ENCODE results near the gene C17orf67.

Gene C17orf67

GRCh38 chr17:56801459-56802178, 32.1 kb downstream of the C17orf67 start:
- no peaks in the 10 kb centered on the region for H3K79me2 ChIP-seq (ENCODE audit: insufficient read depth, low read length)
- H3K36me3 ChIP-seq (ENCODE audit: low read length) = no peaks in the 10 kb centered on the region

GRCh38 chr17:56798916-56799315, 34.8 kb downstream of the C17orf67 start:
- no peaks in the 10 kb centered on the region for H3K9me3 ChIP-seq (ENCODE audit: insufficient read depth, low read length)
- no peak for TF ChIP-seq EZH2phosphoT487 (conservative IDR thresholded peaks at IDR 0.05; ENCODE audit: low read length)
- TF ChIP-seq CTCF (IDR thresholded peaks at IDR 0.05; ENCODE audit: insufficient read depth, low read length, poor library complexity, severe bottlenecking) = no peak
- no peaks in the 10 kb centered on the region for H4K20me1 ChIP-seq (ENCODE audit: low read depth, low read length)
- no peaks in the 10 kb centered on the region for H3K36me3 ChIP-seq (ENCODE audit: low read length)
- H3K9me2 ChIP-seq (replicated peaks; ENCODE audit: insufficient read depth, low read length) = no peaks in the 10 kb centered on the region
- H3K4me3 ChIP-seq (ENCODE audit: insufficient read depth, low read length, poor library complexity, severe bottlenecking) = no peak overlapping the region
- no peak overlapping the region for H3K4me2 ChIP-seq (ENCODE audit: low read depth, low read length, poor library complexity, severe bottlenecking)
- no peaks in the 10 kb centered on the region for H3K27me3 ChIP-seq (ENCODE audit: low read length)
- no peaks in the 10 kb centered on the region for H3K79me2 ChIP-seq (ENCODE audit: insufficient read depth, low read length)
- no peak overlapping the region for H2AFZ ChIP-seq (ENCODE audit: low read depth, low read length, severe bottlenecking)
- no peaks in the 10 kb centered on the region for H3F3A ChIP-seq (ENCODE audit: insufficient read depth)
- no peak overlapping the region for H3K27ac ChIP-seq (ENCODE audit: low read depth, low read length)
- no peak overlapping the region for H3K9ac ChIP-seq (ENCODE audit: low read length)

More at GRCh38 chr17:56801459-56802178, 32.1 kb downstream of the C17orf67 start:
- no peak overlapping the region for H3K27ac ChIP-seq (ENCODE audit: low read depth, low read length)
- H3F3A ChIP-seq (ENCODE audit: insufficient read depth) = no peaks in the 10 kb centered on the region
- H3K27me3 ChIP-seq (ENCODE audit: low read length) = no peaks in the 10 kb centered on the region
- H3K4me3 ChIP-seq (ENCODE audit: insufficient read depth, low read length, poor library complexity, severe bottlenecking) = no peak overlapping the region
- no peaks in the 10 kb centered on the region for H4K20me1 ChIP-seq (ENCODE audit: low read depth, low read length)
- H3K9ac ChIP-seq (ENCODE audit: low read length) = no peak overlapping the region
- no peak overlapping the region for H3K4me2 ChIP-seq (ENCODE audit: low read depth, low read length, poor library complexity, severe bottlenecking)
- H2AFZ ChIP-seq (ENCODE audit: low read depth, low read length, severe bottlenecking) = no peak overlapping the region
- H3K9me2 ChIP-seq (replicated peaks; ENCODE audit: insufficient read depth, low read length) = no peaks in the 10 kb centered on the region
- TF ChIP-seq EZH2phosphoT487 (conservative IDR thresholded peaks at IDR 0.05; ENCODE audit: low read length) (no peak), CTCF (IDR thresholded peaks at IDR 0.05; ENCODE audit: insufficient read depth, low read length, poor library complexity, severe bottlenecking) (no peak)
- H3K9me3 ChIP-seq (ENCODE audit: insufficient read depth, low read length) = no peaks in the 10 kb centered on the region

GRCh38 chr17:56796536-56796935, 37.2 kb downstream of the C17orf67 start:
- no peaks in the 10 kb centered on the region for H3K79me2 ChIP-seq (ENCODE audit: insufficient read depth, low read length)
- H3K4me3 ChIP-seq (ENCODE audit: insufficient read depth, low read length, poor library complexity, severe bottlenecking) = no peak overlapping the region
- no peak overlapping the region for H3K27ac ChIP-seq (ENCODE audit: low read depth, low read length)
- no peak overlapping the region for H2AFZ ChIP-seq (ENCODE audit: low read depth, low read length, severe bottlenecking)
- no peak overlapping the region for H3K4me2 ChIP-seq (ENCODE audit: low read depth, low read length, poor library complexity, severe bottlenecking)
- H4K20me1 ChIP-seq (ENCODE audit: low read depth, low read length) = no peaks in the 10 kb centered on the region
- no peaks in the 10 kb centered on the region for H3K36me3 ChIP-seq (ENCODE audit: low read length)
- H3F3A ChIP-seq (ENCODE audit: insufficient read depth) = no peaks in the 10 kb centered on the region
- TF ChIP-seq EZH2phosphoT487 (conservative IDR thresholded peaks at IDR 0.05; ENCODE audit: low read length) (no peak), CTCF (IDR thresholded peaks at IDR 0.05; ENCODE audit: insufficient read depth, low read length, poor library complexity, severe bottlenecking) (no peak)
- H3K9me3 ChIP-seq (ENCODE audit: insufficient read depth, low read length) = no peaks in the 10 kb centered on the region
- no peaks in the 10 kb centered on the region for H3K27me3 ChIP-seq (ENCODE audit: low read length)
- no peak overlapping the region for H3K9ac ChIP-seq (ENCODE audit: low read length)
- no peaks in the 10 kb centered on the region for H3K9me2 ChIP-seq (replicated peaks; ENCODE audit: insufficient read depth, low read length)
